NCI-H1436 (cell line): ENCODE results near the gene SULT2B1.

ENCODE experiments used
- DNase-seq: peaks from one replicate; lab custom pipeline; 2025; lab: John Stamatoyannopoulos, UW

Gene SULT2B1

DNA sequence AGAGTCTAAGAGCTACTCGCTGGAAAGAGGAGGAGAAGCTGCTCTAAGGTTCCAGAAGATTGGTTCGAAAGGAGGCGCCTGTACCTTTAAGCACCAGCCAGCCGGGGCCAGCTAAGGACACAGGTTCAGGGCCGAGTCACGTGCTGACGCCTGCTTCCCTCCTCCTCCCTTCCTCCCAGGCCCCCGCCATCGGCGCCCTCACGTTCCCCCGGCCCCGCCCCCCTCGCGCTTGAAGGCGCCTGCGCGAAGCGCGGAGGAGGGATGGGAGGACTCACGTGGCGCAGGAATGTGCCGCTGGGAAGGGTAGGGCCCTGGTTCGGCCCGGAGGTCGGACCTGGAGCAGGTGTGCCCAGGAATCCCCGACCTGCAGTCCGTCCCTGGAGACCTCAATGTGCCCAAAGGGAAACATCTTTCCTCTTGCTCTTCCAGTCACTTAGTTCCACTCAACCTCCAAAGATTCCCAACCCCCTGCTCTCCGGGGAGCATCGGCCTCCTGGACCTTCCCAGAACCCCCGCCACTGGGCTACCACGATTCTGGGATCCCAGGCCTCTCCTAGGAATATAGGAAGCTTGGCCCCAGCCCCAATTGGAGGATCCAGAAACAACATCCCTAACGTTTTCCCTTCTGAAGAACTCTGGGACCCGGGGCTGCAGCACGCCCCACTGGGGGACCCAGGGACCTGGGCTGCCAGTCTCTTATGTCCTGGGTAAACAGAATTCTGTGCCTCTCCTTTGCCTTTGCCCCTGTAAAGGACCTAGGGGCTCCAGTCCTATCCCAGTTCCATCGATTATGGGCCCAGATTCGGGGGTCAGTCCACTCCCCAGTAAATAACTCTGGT lies 82.7 kb downstream of the SULT2B1 start:
- DNase-seq, result peak; percentile 99

DNA sequence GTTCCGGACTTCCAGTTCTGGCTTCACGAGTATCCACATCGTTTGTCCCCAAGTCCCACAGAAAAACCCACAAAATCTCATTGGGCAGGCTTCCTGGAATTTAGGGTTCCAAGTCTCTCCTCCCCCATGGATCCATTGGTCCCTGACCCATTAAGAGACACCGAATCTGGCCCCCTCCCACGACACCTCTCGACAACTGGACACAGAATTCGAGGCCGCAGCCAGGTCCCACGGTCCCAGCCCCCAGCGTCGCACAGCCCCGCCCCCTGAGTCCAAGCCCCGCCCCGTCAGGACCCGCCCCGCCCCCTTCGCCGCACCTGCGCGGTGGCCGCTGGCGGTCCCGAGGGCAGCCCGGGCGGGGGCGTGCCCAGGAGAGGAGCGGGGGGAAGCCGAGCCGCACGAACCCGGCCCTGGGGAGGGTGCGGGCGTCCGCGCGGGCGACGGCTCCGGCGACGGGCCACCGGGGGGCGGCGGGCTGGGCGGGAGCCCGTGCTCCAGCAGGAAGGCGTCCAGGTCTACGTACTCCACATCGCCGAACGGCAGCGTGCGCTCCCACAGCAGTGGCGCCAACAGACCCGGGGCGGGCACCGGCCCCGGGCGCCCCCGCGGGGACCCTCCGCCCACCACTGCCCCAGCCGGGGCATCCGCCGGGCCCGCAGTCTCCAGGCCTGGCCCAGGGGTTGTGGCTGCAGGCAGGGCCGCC lies 83.4 kb downstream of the SULT2B1 start:
- DNase-seq, result peak; percentile 84

DNA sequence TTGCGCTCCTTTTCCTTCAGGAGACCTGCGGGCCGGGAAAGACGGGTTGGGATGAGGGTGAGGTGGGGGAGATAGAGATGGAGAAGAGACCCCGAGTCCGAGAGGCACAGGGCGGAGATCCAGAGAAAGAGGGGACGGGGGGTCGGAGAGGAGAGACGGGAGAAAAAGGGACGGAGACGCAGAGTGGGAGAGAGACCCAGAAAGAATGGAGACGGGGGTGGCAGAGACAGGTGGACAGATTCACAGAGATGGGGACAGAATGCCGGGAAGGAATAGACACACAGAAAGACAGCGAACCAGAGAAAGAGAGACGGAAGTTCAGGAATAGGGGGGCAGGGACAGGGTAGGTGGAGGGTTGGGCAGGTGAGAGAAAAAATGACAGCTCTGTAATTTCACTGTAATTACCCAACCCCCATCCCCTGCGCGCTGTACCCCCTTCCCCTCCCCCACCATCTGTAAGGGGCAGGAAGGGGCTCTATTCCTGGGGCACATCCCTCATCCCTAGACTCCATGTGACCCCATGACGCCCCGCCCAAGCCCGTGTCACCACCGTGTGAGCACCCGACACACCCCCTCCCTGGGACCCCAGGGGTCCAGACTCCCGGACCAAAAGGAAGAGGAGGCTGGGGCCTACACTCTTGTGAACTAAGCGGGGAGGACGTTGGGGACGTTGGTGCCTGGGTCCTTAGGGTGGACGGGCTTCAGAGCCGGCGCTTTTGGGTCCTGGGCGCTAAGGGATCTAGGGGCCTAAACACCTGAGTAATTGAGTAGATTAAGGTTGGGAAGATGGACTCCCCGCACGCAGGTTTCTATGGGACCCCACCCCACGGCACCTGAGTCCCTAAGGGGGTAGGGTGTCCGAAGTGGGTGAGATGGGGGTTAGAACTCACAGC lies 84.2 kb downstream of the SULT2B1 start:
- DNase-seq, result peak; percentile 63

DNA sequence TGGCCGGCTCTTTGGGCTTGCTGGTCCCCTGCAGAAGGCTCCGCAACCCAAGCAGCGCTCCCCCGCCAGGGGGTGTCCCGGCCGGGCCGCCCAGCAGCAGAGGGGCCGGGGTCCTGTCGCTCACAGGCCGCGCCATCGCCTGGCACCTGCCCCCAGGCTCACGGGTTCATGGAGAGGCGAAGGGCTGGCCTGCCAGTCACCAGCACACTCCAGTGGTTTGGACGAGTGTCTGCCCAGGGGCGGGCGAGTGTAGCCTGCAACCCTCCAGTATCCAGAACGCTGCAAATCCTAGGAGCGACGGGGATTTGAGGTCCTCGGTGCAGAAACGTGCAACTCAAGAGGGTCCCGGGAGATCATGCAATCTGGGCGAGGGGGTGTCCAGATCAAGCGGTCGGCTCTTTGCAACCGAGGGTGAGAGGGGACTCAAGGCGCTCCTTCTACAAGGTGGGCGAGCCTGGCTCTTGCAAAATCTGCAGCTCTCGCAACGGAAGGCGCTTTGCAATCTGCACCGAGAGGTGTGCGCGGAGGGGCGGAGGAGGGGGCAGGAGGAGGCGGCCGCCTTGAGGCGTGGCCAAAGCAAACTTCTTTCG lies 85.0 kb downstream of the SULT2B1 start, which contains the start of gene DBP:
Gene DBP, minus strand, starts transcription at position 521 of the 590 bp plus-strand sequence. Its CDS starts 385 bp downstream, at position 136.
- no peak for DNase-seq

DNA sequence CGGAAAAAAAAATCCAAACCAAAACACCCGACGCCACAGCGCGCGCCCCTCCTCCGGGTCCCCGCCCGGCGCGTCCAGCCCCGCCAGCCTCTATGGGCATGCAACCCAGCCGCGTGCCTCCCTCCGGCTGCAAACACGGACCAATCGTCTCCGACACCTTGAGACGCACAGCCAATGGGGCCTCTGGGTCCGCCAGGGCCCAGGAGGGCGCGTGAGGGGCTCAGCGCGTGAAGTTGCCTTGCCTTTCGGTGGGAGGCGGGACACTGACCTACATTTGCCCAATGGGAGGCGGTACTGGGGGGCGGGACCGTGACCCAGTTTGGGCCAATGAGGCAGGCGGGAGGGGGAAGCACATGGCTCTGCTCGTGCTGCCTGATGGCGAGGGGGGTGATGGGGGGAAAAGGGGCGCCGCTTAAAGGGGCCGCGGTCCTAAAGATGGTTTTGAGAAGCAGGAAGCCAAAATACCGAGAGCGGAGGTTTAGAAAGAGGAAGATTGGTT lies 85.5 kb downstream of the SULT2B1 start:
- DNase-seq, result peak; percentile 100

DNA sequence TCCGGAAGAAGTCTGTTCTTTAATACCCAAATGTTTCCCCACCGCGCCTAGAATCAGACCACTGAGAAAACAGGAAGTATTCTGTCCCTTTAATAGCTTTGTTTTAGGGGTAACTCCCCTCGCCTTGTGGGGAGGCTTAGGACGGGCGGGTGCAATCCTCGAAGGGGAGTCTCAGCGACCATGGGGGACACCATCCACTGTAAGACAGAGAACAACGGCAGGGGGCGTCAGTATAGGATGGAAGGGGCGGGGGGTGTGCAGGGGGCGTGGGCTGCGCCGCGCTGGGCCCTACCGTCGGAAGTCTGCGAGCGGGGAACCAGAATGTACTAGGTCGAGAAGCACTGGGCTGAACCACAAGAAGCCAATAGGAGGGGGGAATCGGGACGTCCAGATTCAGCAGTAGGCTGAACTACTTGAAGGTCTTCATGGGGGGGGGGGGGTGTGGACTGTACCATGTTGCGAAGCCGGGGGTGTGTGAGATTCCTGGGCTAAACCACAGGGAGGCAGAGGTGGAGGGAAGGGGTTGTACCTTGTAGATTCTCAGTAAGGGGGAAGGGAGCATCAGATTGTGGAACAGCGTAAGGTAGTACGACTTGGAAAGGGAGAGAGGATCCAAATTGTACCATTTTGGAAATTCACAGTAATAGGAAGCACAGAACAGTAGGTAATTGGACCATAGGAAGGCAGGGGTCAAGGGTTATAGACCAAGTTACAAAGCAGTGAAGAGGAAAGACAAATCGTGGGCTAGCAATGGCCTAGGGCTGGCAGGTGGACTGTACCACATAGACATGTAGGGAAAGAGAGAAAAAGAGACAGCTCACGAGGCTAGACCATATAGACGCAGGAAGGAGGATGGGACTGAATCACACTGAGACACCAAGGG lies 86.2 kb downstream of the SULT2B1 start:
- DNase-seq, result peak; percentile 96

DNA sequence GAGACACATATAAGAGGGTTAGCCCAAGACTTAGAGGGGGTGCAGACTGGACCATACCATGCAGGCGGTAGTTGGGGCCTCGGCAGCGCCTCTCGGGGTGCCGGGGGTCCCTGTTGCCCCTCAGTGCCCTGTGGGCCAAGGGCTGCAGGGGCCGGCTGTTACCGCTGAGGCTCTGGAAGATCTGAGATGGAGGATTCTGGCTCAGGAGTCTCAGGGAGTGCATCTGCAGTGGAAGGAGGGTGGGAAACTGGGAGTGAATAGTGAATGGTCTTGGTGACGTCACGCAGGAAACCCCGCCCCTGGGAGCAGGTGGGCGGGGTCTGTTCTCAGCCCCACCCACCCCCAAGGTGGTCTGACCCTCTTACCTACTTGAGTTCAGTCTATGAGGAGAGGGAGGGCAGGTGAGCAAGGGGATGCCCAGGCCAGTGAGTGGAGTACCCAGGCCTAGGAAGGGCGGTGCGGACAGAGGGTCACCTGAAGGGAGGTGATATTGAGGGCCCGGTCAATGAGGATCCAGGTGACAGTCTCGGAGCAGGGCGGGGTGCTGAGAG lies 86.9 kb downstream of the SULT2B1 start:
- peak; percentile 38 for DNase-seq

DNA sequence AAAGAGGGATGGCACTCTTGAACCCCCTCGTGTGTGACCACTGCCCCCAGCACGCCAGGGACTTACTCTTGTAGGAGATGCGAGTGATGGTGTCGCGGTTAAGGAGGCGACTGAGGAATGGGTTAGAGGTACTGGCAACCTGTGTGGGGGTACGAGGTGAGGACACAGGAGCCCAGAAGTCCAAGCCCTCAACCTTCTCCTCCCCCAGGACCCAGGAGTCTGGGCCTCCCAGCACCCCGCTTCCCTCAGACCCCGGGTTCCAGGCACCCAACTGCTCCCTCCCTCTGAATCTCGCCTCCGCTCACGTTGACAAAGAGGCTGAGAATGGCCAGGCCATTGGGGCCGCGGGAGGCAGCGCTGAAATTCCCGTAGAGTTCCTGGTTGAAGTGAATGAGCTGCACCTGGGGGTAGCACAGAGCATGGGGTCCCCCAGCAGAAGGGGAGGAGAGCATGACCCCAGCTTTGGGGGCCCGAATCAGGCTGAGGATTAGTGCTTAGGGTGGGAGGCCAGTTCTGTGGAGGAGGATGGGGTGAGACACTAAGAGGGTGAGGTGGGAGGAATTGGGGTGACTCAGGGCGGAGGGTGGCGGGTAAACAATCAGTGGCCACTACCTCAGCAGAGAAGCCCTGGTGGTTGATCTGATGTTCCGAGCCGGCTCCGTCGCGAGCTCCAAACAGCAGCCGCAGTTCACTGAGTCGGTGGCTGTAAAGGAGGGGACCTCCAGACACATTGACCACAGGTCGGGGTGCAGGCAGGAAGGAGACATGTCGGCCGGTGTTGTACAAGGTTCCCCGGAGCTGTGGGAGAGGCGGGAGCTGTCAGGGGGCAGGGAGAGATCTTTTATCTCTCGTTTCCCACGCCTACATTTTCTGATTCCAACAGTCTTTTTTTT lies 87.8 kb downstream of the SULT2B1 start:
- no peak for DNase-seq

DNA sequence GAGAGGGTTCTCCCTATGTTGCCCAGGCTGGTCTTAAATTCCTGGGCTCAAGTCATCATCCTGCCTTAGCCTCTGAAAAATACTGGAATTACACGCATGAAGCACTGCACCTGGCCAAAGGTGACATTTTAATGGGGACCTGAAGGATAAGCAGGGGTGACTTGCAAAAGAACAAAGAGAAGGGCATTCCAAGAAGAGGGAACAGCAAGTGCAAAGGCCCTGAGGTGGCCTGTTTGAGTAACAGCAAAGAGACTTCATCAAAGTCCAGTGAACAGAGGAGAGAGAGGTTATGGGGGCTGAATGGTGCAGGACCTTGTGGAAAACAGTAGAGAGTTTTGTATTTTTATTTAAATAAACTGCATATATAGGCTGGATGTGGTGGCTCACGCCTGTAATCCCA lies 89.9 kb downstream of the SULT2B1 start:
- DNase-seq, result no peak

DNA sequence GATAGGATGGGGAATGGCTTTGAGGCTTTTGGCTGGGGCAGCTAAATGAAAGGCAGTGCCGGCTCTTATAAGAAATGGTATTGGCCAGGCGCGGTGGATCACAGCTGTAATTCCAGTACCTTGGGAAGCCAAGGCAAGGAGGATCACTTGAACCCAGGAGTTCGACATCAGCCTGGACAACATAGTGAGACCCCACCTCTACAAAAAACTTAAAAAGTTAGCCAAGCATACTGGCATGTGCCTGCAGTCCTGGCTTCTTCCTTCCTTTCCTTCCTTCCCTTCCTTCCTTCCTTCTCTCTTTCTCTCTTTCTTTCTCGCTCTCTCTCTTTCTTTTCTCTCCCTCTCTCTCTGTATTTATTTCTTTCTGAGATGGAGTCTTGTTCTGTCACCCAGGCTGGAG lies 90.9 kb downstream of the SULT2B1 start:
- DNase-seq, result no peak

DNA sequence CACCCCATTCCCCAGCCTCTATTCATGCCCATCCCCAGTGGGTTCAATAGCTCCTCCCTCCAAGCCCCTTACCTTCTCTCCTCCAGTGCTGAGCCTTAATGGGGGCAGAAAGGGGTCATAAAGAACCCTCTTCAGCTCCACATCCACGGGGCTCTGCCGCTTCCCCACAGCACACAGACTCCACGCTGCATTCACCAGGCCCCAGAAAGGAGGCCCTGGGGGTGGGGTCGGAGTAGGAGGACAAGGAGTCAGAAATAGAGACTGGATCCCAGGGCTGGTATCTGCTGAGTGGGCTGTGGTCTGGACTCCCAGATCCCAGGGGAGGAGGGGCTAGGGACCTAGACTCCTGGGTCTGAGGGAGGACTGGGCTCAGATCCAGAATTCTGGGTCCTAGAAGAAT lies 92.4 kb downstream of the SULT2B1 start:
- DNase-seq, result no peak

DNA sequence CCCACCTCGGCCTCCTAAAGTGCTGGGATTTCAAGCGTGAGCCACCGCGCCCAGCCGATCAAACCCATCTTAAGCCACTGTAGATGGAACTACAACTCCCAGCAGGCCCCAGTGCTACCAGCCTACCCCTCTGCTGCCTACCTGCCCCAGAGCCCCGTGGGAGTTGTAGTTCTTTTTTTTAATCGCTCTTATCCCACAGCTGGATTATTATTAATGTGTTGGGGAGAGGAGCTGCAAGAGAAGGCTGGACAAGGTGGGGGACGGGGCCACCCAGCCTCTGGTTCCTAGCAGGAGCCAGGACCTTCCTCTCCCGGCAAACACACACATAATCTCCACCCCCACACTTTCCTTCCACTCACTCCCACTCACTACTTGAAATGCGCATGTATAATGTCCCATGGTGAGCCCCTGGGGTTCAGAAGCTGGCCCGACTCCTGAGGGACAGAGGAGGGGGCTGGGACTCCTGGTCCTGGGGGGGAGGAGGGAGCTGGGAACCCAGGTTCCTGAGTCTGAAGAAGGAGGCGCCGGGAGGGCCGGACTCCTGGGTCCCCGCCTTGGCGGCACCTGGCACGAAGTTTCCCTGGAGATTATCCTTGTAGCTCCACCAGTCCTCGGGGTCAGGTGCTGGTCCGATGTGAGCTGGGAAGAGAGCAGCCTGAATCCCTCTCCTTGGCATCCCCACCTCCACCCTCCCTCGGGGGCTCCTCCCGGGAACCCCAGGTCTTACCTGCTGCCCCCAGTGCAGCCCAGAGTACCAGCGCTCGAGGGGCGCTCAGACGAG lies 93.1 kb downstream of the SULT2B1 start:
- DNase-seq, result peak; percentile 84

DNA sequence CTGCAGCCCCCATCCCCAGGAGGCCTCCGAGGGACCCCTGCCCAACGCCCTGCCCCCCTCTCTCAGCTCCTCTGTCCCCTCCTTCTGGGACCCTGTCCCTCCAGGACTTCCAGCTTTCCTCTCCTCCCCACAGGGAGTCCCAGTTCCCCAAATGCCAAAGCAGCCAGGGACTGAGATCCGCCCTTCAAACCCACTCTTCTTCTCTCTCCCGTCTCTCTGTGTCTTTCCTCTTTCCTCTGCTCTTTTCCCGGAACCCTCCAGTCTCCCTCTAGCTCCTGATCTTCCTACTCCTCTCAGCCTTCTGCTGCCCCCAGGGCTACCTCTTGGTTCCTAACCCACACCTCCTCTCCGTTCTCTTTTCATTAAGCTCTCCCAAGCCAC lies 93.6 kb downstream of the SULT2B1 start:
- DNase-seq, result no peak

DNA sequence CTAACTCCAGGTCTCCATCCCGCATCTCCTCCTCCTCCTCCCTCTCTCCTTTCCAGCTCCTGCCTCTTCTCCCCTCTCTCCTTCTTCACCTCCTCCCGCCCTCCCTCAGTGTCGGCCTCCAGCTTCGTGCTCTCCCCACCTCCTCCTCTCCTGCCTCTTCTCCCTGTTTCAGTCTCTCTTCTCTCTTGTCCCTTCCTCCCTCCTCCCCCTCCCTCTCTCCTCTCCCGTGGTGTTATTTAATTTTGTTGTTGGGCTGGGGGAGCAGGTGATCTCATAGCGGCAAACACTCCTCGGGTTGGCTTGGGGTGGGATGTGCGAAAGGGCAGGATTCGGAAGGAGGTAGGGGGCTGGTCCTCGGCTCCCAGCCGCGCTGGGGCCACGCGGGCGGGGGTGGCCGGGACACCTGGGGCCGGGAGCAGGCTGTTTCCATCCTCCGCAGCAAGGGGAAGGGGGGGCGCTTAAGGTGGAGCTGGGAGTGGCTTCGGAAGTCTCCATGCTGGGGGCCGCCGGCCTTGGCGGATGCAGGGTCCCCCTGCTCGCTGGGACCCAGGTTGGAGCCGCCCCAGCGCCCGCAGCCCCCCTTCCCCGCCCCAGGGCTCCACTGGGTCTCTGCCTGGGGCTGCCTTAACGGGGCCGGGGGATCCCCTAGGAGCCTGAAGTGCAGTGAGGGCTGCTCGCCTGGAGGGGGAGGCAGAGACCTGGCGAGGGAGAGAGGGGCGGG lies 94.2 kb downstream of the SULT2B1 start, which contains the start of gene CA11:
Gene CA11, minus strand, starts transcription at position 187 of the 721 bp plus-strand sequence. CDS start 555 bp downstream, outside the sequence.
- DNase-seq, result peak; percentile 98

DNA sequence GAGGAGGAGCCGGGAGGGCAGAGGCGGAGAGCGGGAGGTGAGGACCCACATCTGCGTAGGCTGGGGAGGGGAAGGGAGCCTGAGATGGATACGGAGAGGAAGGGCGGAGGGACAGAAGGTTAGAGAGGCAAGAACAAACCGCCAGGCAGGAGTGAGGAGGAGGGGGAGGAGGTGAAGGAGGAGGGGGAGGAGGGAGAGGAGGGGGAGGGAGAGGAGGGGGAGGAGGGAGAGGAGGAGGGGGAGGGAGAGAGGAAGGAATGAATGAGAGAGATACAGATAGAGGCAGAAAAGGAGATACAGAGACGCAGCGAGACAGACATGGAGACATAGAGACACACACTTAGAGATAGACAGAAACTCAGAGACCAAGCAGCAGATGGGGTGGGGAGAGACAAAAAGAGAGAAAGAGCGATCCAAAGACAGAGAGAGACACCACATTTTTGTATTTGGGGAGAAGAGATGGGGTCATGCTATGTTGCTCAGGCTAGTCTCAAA lies 94.8 kb downstream of the SULT2B1 start:
- no peak for DNase-seq

DNA sequence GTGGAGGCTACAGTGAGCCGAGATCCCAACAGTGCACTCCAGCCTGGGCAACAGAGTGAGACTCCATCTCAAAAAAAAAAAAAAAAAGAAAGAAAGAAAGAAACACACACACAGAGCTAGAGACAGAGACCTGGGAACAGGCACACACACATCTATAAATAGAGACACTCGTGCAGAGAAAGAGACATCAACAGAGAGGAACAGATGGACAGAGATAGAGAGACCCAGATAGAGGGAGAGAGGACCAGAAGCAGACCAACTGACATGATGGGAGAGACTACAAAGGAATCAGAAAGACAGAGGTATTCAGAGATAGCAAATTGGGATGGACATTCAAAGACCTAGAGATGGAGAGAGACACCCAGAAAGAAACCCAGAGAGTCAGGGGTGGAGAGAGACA lies 96.2 kb downstream of the SULT2B1 start:
- no peak for DNase-seq
